ENCODE data around the gene ARF4. TPM values are rescaled to one million over a fixed set of nuclear protein-coding genes. Genes with fewer than 3 reads are reported as not detected.
A peak's percentile ranks its signal among the peaks of the same experiment; 100 is the strongest.

Gene ARF4
- total and polyA plus RNA-seq, 2 experiments from 2014 or later = 144 to 249 TPM

- TF ChIP-seq POLR2AphosphoS5 (IDR thresholded peaks at IDR 0.05; ENCODE audit: low read depth) (no peak), CTCF (conservative IDR thresholded peaks at IDR 0.05; ENCODE audit: low read depth in 2 of 2) (peak in 1 of 2 experiments; percentile 38; a peak in 2 of 4 replicates)
- no peaks in the 10 kb centered on the region for H3F3A ChIP-seq (replicated peaks; ENCODE audit: low read depth)
- peaks cover 18% of the 10 kb centered on the region; the same call in 2 of the 3 replicates for H3K9me3 Mint-ChIP-seq
- H3K36me3 ChIP-seq (ENCODE audit: insufficient read depth) = peaks cover under 1% of the 10 kb centered on the region; the same call in 1 of the 2 replicates
- no peaks in the 10 kb centered on the region for H3K9me2 ChIP-seq (ENCODE audit: insufficient read depth)
- H3K27ac ChIP-seq (ENCODE audit: low read depth) = no peak overlapping the region
- ATAC-seq (peak; percentile 43; the same call in 1 of the 3 replicates), DNase-seq (ENCODE audit: low spot score) (no peak)
- H3K27ac Mint-ChIP-seq = 0 out of 2 replicates have a peak overlapping the region, but pooled peaks have one; percentile 57
- no peaks in the 10 kb centered on the region for H4K20me1 ChIP-seq (replicated peaks; ENCODE audit: insufficient read depth)
- no peak overlapping the region for H2AFZ ChIP-seq
- H3K79me2 ChIP-seq (replicated peaks; ENCODE audit: insufficient read depth) = no peaks in the 10 kb centered on the region
- H3K4me3 ChIP-seq = no peak overlapping the region
- no peaks in the 10 kb centered on the region for H3K27me3 Mint-ChIP-seq (ENCODE audit: insufficient read depth, low read depth, poor library complexity)
- H3K4me1 ChIP-seq (ENCODE audit: insufficient read depth) = no peaks in the 10 kb centered on the region
- H3K4me2 ChIP-seq = no peak overlapping the region
- H3K4me1 Mint-ChIP-seq = no peaks in the 10 kb centered on the region; the same call in 2 of the 3 replicates
- no peak overlapping the region for H3K4me3 Mint-ChIP-seq
- H3K27me3 ChIP-seq (ENCODE audit: insufficient read depth) = no peaks in the 10 kb centered on the region
- H3K36me3 Mint-ChIP-seq (ENCODE audit: low read depth) = peaks cover 54% of the 10 kb centered on the region
Observed at GRCh38 chr3:57646723-57647122, 49.6 kb upstream of the ARF4 start.

DNA sequence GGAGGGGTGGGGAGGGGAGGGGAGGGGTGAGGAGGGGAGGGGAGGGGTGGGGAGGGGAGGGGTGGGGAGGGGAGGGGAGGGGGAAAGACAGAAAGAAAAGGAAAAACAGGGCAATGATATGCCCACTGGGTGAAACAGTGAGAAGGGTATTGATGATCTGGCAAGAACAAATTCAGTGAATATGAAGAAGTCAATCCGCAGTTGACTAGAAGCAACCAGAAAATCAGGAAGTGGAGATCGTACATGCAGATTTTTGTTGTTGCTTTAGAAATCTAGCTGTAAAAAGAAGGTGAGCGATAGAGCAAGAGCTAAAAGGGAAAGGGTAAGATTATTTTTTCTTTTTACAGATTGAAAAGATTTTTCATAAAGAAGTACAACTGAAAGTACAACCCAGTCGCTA is 47.6 kb upstream of the ARF4 start:
- Histone ChIP-seq H3K79me2 (replicated peaks; ENCODE audit: insufficient read depth) (no peaks in the 10 kb centered on the region), H4K20me1 (replicated peaks; ENCODE audit: insufficient read depth) (no peaks in the 10 kb centered on the region), H3K36me3 (ENCODE audit: insufficient read depth) (peaks cover 5% of the 10 kb centered on the region), H3K4me1 (ENCODE audit: insufficient read depth) (no peaks in the 10 kb centered on the region), H3K27ac (ENCODE audit: low read depth) (0 out of 2 replicates have a peak overlapping the region, but pooled peaks have one; percentile 32), H2AFZ (no peak overlapping the region), H3K27me3 (ENCODE audit: insufficient read depth) (no peaks in the 10 kb centered on the region), H3F3A (replicated peaks; ENCODE audit: low read depth) (no peaks in the 10 kb centered on the region), H3K9me2 (ENCODE audit: insufficient read depth) (no peaks in the 10 kb centered on the region), H3K4me3 (no peak overlapping the region), H3K4me2 (no peak overlapping the region)
- no peak for ATAC-seq
- peaks cover 44% of the 10 kb centered on the region for H3K36me3 Mint-ChIP-seq (ENCODE audit: low read depth)
- H3K4me1 Mint-ChIP-seq = no peaks in the 10 kb centered on the region; the same call in 2 of the 3 replicates
- H3K27me3 Mint-ChIP-seq (ENCODE audit: insufficient read depth, low read depth, poor library complexity) = no peaks in the 10 kb centered on the region
- peaks cover 14% of the 10 kb centered on the region; the same call in 2 of the 3 replicates for H3K9me3 Mint-ChIP-seq
- H3K4me3 Mint-ChIP-seq = no peak overlapping the region
- no peak overlapping the region for H3K27ac Mint-ChIP-seq
- no peak for DNase-seq (ENCODE audit: low spot score)
- TF ChIP-seq EZH2 (IDR thresholded peaks at IDR 0.05; ENCODE audit: low read depth, unreplicated experiment) = no peak
- no peak for TF ChIP-seq POLR2AphosphoS5 (IDR thresholded peaks at IDR 0.05; ENCODE audit: low read depth)
- TF ChIP-seq STAT1 (IDR thresholded peaks at IDR 0.05; ENCODE audit: unreplicated experiment) = no peak
- TF ChIP-seq CREB1 (CRISPR knock-in tag; IDR thresholded peaks at IDR 0.05; ENCODE audit: low read depth) = no peak
- no peak for TF ChIP-seq REST (IDR thresholded peaks at IDR 0.05; ENCODE audit: unreplicated experiment)
- TF ChIP-seq ZNF114 (CRISPR knock-in tag; IDR thresholded peaks at IDR 0.05) = no peak
- TF ChIP-seq ETS1 (IDR thresholded peaks at IDR 0.05) = no peak
- TF ChIP-seq JUNB (IDR thresholded peaks at IDR 0.05; ENCODE audit: unreplicated experiment) = no peak
- no peak for TF ChIP-seq ZNF331 (CRISPR knock-in tag; IDR thresholded peaks at IDR 0.05; ENCODE audit: low read depth)
- no peak for TF ChIP-seq NANOG (IDR thresholded peaks at IDR 0.05; ENCODE audit: borderline replicate concordance)

Measured in GM23338 (cell line).